Activated naive CD4-positive, alpha-beta T cell (primary cell): ENCODE results near the gene RAB7A.
"Not testable (repeated sequence)": the region's sequence is repeated elsewhere in the genome, so short reads cannot be mapped to it uniquely, and the experiment has no call there.

Experiments used
- DNase-seq, 4 experiments: peaks; one replicate each; lab custom pipeline; 2025; lab: John Stamatoyannopoulos, UW

RAB7A gene

DNA sequence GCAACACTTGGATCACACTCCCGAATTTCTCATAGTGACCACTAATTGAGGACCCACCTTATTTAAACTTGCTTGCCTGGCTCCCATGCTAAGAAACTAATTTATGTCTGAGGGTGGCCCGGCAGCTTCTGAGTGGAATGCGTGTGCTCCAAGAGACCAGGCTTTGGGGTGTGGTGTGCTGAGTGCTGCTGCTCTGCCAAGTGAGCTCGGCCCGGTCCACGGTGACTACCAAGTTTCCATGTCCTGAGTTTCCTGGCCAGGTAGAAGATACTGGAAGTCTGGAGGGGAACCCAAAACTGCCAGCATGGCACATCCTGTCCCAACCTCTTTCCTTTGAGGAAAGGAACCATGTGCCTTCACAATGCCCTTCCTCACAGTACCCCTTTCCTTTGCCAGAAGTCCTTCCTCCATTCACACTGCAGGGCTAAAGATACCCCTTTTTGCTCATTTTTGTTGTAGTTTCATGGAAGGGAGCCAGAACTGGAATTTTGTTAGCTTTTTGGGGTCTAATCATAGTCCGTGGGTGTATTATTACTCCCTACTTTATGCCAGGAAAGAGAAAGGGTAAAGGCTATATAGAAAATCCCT is 94.4 kb downstream of the RAB7A start:
- no peak for DNase-seq

DNA sequence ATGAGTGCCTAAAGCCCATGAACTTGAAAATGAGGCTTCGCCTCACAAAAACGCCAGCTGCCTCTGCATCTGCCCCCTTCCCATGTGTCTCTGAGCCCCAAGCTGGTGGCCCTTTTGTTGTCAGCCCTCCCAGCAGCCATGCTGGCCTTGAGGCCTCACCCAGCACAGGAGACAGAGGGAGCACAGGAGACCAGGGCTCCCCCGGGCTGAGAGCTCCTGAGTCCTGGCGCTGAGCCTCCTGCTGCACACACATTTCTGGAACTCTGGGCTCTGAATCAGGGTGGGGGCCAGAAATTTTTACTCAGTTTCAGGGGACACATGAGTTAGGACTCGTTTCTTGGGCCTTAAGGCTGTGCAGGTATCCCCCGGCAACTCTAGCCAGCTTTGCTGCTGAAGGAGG is 97.0 kb downstream of the RAB7A start:
- DNase-seq = no peak

DNA sequence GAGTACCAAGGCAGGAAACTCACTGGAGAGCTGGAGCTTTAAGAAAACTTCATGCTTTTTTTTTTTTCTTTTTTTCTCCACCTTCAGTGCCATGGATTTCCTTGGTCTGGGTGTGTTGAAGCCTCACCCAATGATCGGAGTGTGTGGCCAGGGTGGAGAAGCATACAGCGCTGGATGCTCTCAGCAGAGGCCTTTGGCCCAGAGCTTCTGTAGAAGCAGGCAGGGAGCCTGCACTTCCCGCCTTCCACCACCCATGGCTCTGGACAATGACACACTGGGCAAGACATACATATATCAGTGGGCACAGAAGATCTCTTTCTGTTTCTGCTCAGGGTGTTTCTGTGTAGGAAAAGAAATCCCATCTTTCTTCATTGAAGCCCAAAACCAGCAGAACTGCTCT is 97.6 kb downstream of the RAB7A start:
- DNase-seq = no peak

DNA sequence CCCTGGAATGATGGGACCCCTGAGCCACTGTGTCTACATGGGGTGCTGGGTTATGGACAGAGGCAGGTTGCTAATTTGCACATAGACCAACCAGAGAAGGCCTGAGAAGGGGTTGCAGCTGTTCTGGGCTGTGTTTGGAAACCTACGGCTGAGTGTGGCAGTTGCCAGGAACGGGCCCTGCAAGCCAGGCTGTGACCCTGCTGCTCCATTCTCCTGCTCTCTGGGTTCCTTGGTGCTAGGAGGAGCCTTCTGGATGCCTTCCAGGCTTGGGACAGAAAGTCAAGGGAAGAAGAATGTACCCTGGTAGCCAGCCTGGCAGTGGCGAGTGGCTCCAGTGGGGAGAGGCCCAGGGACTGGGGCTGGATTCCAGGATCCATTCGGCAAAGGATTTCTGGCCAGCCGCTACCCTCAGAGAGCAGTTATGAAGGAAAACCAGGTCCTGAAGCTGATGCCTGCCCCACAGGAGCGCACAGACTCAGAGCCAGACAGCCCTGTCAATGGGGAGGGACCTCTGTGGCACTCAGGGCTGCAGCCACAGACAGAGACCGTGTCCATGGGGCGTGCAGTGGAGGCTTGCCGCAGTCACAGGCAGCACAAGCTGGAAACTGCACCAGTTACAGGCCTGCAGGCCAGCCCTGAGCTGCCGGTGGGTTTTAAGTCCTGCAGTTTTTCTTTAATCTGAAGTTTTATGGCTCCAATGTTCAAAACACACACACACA is 98.3 kb downstream of the RAB7A start:
- DNase-seq = no peak

DNA sequence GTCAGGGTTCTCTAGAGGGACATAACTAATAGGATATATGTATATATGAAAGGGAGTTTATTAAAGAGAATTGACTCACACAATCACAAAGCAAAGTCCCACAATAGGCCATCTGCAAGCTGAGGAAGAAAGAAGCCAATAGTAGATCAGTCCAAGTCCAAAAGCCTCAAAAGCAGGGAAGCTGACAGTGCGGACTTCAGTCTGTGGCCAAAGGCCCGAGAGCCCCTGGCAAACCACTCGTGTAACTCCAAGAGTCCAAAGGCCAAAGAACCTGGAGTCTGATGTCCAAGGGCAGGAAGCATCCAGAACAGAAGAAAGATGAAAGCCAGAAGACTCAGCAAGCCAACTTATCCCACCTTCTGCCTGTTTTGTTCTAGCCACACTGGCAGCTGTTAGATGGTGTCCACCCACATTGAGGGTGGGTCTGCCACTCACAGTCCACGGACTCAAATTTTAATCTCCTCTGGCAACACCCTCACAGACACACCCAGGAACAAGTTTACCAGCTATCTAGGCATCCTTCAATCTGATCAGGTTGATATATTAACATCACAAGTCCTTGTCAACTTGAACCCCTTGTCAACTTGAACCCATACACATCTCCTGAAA is 99.2 kb downstream of the RAB7A start:
- DNase-seq = no peak

DNA sequence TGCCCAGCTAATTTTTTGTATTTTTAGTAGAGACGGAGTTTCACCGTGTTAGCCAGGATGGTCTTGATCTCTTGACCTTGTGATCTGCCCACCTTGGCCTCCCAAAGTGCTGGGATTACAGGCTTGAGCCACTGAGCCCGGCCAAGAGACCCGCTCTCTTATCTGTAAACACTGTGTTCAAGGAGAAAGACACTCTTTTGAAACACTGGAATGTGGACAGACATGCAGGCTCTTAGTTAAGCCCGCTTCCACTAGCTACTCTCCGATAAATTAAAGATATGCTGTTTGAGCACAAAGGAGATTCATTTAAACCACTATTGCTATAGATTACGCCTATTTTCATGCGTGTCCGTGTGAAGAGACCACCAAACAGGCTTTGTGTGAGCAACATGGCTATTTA is 103.1 kb downstream of the RAB7A start:
- not testable (repeated sequence) for DNase-seq

DNA sequence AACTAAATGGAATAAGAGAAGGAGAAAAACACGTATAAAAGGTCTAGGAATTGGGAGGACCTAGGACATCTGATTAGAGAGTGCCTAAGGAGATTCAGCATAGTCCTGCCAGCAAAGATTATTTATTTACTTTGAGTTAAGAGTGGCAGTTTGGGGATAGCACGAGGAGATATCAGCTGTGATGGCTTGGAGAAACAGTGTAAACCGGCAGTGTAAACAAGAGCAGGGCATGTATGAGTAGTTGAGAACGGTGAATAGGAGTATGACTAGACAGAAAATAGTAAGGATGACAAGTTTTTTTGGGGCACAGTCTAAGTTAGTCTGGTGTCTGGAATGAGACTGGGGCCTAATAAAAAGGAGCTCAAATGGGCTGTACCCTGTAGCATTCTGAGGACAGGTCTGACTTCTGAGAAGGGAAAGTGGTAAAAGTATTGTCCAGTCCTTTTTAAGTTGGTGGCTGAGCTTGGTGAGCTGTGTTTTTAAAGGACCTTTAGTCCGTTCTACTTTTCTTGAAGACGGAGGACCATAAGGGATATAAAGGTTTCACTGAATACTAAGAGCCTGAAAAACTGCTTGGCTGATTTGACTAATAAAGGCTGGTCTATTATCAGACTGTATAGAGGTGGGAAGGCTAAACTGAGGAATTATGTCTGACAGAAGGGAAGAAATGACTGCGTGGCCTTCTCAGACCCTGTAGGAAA is 104.1 kb downstream of the RAB7A start:
- DNase-seq = not testable (repeated sequence)

DNA sequence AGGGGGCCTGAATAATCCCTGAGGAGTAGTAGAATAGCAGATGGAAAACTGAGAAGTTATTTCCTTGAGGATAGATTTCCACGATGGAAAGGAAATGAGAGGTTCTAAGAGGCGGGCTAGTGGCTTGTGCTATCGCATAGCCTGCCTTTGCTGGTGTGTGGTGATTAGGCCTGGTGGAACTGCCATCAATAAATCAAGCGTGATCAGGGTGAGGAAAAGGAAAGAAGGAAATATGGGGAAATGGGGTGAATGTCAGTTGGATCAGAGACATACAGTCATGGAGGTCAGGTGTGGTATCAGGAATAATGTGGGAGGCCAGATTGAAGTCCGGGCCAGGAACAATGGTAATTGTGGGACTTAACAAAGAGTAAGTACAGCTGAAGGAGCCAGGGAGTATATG is 104.8 kb downstream of the RAB7A start:
- not testable (repeated sequence) for DNase-seq

DNA sequence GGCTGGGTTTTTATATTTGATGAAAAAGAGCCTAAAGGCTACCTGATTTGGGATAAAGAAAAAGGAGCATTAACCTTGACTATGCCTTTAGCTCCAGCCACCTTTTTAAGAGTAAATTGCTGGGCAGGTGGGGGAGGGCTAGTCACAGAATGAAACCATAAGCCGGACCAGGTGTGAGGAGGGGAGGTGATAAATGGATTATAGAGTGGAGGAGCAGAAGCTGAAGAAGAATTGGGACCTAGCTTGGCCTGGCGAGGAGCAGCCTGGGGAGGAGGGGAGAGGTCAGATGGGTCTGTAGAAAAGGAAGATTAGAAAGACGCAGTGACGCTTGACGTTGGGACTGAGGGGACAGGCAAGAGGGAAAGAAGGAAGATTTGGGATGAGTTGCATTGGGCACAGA is 107.0 kb downstream of the RAB7A start:
- DNase-seq = not testable (repeated sequence)

DNA sequence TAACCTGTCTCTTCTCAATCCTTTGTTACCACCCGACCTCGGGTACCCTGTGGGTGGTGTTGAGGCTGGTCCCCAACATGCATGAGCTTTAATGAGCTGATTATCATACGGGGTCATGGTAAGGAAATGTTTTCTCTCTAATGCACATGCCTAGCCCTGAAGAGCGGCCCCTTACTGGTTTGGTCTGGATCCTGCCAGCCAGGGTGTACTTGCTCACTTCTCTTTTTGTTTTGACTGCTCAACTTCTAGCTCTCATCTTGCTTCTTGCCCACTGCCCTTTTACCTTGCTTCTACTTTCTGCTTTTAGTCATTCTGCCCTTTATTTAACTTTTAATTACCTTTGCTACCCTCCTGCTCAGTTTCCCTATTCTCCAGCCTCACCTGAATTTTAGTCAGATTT is 109.1 kb downstream of the RAB7A start:
- DNase-seq = no peak

DNA sequence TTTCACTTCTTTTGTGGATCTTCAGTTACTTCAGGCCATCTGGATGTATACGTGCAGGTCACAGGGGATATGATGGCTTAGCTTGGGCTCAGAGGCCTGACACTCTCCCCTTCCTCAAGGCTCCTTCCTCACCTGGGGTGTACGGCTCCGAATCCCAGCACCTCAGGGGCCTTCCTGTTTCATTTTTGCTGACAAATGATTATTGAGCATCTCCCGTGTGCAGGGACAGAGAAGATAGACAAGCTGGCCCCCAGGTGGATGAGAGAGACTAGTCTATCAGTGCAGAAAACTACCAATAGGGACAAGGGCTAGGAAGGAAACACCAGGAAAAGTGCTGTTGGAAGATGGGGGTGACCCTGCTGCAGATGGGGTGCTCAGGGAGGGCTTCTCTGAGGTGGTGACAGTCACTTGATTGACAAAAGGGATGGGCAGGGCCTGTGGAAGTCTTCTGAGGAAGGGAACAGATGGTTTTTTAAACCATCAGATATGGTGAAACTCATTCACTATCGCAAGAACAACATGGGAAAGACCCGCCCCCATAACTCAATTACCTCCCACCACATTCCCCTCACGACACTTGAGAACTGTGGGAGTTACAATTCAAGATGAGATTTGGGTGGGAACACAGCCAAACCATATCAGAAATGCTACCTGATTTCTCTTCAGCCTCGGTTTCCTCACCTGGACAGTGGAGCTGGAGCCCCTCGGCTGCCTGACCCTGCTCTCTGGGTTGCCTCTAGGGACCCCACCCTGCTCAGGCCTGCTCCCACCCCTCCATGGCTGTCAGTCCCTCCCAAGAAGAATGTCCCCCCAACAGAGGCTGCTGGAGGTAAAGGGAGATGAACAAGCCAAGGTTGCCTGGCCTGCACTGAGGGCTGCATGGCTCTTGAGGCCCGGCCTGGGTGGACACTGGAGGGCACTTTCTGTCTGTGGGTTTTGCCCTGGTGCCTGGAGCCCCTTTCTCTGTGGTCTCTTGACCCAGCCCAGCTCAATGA is 116.2 kb downstream of the RAB7A start:
- DNase-seq = no peak

DNA sequence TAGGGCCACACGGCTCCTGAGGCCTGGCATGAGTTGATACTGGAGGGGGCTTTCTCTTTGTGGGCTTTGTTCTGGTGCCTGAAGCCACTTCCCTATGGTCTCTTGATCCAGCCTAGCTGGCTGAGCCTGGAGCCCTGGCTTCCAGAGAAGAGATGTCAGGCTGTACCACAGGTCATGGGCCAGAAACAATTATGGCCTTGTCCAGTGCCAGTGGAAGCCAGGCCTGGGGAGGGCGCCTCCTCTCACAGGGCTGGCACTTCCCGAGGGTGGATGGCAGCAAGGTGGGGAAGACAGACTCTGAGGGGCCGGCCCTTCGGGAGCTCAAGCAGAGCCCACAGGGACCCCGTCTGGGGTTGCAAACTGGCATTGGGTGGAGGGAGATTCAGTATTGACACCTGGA is 118.5 kb downstream of the RAB7A start:
- DNase-seq = no peak

DNA sequence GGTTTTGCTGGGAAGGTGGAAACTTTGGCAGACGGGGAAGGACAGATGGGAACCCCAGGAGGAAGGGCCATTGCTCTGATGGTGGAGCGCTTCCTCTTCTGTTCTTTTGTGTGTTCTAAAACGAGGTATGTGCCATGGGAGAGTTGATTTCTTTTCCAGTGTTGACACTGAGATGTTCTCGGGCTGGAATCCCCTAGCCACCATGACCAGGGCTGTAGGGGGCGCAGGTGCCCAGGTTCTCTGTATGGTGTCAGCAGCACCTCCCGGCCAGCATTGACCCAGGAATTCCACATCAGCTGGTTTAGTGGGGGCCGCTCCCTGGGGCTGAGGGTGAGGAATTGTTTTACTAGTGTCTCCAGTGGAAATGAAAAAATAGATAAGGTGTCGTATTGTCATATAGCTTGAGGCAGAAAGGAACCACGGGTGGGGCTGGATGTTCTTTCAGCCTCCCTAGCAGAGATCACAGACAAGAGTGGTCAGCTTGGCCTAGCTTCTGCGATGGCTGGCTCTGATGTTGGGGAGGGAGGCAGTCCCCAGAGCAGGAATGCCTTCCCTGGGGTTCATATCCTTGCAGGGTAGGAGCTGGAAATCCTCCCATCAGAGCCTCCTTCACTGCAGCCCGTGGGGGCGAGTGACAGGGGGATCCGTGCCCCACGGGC is 119.3 kb downstream of the RAB7A start:
- no peak for DNase-seq

DNA sequence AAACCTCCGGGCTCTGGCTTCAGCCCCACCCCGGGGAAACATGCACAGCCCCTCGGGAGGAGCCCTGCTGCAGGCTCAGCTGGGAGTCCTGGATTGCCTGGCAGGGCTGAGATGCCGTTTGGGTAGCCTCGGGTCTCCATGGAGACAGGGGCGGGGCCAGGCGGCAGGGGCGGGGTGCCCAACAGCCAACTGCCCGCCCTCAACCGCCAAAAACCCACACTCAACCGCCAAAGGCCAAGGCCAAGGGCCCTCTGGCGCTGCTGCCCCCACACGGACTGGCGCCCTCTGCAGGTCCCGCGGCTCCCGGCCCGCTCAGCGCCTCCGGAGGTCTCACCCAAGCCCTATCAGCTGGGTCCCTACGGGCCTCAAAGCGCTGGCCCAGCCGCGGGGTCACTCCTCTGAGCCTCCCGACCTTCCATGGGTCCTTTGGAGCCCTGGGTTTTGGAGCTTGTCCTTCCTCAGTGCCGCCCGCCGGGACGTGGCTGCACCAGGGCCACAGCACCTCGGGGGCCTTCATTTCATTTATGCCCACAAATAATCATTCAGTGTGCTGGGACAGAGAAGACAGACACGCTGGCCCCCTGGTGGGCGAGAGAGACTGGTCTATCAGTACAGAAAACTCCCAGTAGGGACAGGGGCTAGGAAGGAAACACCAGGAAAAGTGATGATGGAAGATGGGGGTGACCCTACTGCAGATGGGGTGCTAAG is 119.9 kb downstream of the RAB7A start:
- DNase-seq = peak; percentile 32 to 73 (median 50)

DNA sequence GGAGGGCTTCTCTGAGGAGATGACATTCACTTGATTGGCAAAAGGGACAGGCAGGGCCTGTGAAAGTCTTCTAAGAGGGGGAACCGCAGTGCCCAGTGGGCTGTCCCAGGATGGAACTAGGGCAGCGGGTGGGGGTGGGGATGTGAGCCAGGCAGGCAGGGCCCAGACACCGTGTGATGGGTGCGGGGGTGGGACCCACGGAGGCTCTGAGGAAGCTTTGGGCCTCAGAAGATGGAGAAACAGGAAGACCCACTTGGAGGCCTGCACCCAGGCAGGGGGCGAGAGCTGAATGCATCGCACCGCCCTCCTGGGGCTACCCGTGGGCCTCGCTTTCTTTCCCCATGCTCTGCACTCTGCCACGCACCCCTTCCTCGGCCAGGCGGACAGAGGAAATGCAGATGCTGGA is 120.5 kb downstream of the RAB7A start:
- peak in 1 of 4 experiments; percentile 23 for DNase-seq

DNA sequence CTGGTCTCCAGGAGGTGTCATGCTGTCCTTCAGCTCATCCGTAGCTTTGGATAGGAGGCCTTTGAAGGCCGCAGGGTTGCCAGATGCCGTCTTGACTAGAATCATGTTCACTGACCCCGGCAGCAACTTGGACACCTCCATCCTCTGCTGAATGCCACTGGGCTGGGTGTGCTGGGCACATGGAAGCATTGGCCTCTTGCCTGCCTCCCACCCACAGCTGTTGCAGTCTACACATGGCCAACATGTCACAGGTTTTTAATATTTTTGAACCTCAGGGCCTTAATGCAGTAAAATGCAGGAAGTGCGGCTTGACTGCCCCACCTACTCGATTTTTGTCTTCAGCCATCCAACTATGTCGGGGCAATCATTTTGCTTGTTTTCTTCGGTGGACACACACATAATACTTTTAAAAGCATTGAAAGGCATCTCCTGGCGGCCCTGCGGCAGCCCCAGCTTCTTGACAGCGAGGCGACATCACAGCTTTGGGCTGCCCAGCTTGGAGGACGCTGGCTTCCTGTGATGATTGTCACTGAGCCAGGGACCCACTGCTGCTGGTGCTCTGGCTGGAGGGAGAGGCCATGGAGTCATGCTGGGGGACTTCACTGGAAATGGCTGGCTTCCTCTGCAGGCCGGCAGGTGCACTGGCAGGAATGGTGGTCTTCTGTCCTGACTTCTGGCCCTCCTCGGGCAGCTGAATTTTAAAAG is 121.8 kb downstream of the RAB7A start:
- DNase-seq = no peak

DNA sequence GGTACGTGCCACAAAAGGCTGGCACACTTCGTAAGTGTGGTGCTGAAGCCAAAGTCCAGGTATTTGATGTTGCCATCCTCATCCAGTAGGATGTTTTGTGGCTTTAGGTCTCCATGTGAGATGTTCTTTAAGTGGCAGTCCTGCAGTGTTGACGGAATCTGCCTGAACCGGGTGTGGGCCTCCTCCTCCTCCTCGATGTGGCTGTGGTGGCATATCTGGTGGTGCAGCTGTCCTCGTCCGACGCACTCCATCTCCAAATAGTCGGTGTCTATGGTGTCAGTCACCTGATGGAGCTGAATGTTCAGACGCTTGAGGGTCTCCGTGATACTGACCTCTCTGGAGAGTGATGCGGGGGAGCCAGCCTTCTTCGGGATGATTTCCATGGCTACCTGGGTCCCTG is 123.0 kb downstream of the RAB7A start:
- no peak for DNase-seq

DNA sequence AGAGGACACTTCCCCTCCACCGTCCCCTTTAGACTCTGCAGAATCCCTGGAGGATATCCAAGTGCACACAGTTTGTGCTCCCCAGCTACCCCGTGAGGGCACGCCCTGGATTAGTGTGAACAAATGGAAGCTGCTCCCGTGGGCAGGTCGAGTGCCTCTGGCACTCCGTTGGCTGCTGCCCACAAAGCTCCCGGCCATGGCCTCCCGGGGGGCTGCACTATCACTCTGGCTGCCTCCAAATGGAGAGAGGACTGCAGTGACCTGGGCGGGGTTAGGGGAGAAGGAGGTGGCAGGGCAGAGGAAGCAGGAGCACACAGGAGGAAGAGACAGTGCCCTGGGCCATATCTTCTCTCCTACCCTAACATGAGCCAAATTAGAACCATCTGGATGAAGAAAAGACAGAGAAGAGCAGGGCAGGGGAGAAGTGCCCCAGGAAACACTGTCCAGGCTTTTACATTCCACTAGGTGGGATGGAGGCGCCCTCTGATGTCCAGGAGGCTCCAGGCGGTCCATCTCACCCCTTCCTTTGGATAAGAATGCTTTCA is 124.0 kb downstream of the RAB7A start:
- DNase-seq = no peak

DNA sequence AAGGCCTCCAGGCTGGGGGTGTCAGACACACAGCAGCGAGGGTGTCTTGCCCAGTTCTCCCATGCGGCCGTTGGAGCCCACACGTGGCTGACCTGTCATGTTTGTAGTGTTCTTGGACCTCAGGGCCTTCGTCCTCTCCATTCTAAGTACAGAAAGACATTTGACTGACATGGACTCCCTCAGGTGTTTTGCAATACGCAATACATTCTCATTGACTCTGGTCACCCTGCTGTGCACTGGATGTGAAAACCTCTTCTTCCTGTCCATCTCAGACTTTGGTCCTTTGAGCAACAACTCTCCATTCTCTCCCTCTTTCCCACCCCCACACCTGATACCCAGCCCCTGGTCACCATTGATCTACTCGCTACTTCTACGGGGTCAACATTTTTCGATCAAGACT is 124.6 kb downstream of the RAB7A start:
- no peak for DNase-seq

DNA sequence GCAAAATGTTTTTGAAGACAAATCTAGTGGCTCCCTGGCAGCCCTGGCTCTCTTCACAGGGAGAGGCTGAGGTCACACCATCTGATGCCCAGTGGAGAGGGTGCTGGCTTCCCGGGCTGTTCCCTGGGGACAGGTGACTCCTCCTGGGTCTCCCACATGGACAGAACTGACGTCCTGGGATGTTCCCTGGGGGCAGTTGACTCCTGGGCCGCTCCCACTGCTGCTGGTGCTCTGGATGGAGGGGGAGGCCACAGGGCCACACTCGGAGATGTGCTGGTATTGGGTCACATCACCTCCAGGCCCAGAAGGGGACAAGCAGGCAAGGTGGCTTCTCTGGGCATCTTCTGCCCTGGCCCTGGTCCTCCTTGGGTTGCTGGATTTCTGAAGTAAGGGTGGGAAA is 125.6 kb downstream of the RAB7A start:
- DNase-seq = no peak
